Fibroblast of skin of right quadriceps (primary cell): ENCODE measurements around the gene JDP2.

Source experiments
- DNase-seq: peaks from one replicate; pipeline ENCODE4 v3.0.0-alpha.2; 2013

The JDP2 gene

DNA sequence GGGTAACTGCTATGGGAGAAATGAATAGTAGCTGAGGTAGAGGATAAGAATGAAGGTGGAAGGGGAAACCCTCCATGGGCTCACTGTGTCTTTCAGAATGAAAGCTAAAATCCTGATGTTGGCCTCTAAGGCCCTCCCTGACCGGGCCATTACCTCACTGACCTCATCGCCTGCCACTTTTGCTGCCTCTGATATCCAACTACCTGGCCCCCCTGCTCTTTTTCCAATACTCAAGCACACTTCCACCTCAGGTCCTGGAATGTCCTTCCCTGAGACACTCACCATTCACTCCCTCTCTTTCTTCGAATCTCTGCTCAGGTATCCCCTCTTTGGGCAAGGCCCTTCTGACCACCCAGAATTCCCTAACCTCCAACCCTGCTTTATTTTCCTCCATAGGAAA, 93.0 kb downstream of the JDP2 start:
- no peak for DNase-seq

DNA sequence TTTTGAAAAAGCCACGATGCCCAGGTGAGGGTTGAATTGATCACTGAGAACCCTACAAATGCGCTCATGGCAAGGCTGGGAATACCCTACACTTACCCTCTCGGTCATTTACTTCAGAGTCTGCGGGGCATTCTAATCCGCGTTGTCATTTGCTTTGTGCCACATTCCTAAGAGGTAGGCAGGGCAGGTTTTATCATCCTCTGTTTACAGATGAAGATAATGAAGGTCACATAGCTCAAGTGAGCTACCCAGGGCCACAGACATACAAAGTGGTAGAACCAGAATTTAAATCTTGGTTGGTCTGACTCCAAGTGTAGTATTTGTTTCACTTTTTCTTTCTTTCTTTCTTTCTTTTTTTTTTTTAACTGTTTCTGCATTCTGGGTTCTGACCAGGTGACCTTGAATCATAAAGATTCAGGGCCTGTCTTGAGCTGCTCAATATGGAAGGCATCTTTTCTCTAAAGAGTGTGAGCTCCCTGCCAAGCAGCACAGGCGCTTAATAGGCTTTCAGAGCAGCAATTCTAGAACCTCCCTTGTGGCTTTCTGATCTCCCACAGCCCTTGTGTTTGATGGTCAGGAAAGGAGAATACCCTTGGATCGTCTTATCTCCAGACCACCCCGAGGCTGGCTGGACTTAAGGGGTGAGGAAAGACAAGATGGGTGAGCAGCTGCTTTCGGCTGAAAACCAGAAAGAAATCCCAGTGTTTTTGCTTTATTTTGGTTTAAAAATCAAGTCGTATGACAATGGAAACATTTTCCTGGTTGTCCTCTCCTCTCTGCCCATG, 93.8 kb downstream of the JDP2 start:
- DNase-seq, result no peak

DNA sequence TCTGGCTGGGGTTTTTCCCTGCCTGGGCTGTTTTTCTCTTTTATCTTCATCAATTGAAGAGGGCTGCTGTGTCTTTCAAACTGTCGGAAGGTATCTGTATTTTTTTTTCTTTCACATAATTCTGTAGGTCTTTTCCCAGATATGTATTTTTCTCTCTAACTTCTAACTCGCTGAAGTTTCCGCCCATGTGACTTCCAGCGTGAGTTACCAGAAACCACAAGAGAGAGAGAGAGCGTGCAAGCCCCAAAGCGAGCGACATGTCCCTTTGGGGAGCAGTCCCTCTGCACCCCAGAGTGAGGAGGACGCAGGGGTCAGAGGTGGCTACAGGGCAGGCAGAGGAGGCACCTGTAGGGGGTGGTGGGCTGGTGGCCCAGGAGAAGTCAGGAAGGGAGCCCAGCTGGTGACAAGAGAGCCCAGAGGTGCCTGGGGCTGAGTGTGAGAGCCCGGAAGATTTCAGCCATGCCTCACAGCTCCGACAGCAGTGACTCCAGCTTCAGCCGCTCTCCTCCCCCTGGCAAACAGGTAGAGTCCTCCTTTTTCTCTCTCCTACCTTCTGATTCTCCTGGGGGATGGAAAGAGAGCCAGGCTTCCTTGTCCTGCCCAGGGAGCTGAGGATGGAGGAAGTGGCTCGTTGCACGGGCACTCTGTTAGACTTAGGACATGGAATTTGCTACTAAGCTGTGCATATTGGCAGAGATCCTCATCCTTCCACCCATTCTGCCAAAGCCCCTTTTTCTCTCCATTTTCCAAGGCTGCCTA, 94.6 kb downstream of the JDP2 start, which contains the start of gene BATF:
TSS of gene BATF (plus strand) at position 246 of the 759 bp plus-strand sequence. CDS start at position 460, 214 bp downstream.
- no peak for DNase-seq

DNA sequence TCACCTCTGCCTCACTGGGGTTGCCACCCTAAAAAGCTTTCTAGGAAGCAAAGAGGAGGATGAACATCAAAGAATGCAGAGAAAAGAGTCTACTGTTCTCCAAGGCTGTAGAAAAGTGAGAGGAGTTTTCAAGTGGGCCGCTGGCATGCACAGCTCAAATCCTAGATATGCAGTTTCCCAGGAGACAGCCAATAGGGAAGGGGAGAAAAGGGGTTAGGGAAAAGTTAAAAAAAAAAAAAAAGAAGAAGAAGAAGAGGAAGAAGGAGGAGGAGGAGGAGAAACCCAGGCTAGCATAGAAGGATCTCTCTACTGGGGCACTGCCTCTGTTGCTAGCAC, 95.1 kb downstream of the JDP2 start:
- DNase-seq, result no peak
